ENCODE measurements around the gene HIVEP3.

GRCh38 chr1:41863718-41864117 is 55.0 kb downstream of the HIVEP3 start:
- TF ChIP-seq POLR2A (IDR thresholded peaks at IDR 0.05) (no peak), CTCF (IDR thresholded peaks at IDR 0.05) (no peak)
